ENCODE data around the gene OR2D3.
"Not testable (repeated sequence)": the region's sequence is repeated elsewhere in the genome, so short reads cannot be mapped to it uniquely, and the experiment has no call there.

The OR2D3 gene
- total RNA-seq = 0 reads per million in 2 donors

- no peak for DNase-seq
These were observed at the start of gene OR2D3 for GRCh38 chr11:6920702-6921101. Gene OR2D3, plus strand, starts transcription at chr11:6921002. Its CDS starts 0 bp downstream, at chr11:6921002.

GRCh38 chr11:6871278-6871677, 49.5 kb upstream of the OR2D3 start:
- no peak for DNase-seq

GRCh38 chr11:6875761-6876160, 45.0 kb upstream of the OR2D3 start:
- DNase-seq = no peak

GRCh38 chr11:6876325-6876724, 44.5 kb upstream of the OR2D3 start, which contains the start of gene OR10A4:
Gene OR10A4, plus strand, starts transcription at chr11:6876625. Its CDS starts 23 bp downstream, at chr11:6876648.
- no peak for DNase-seq

GRCh38 chr11:6876914-6877313, 43.9 kb upstream of the OR2D3 start:
- DNase-seq = no peak

- no peak for DNase-seq
These were observed 38.1 kb upstream of the OR2D3 start for GRCh38 chr11:6882751-6883150.

- not testable (repeated sequence) for DNase-seq
These were observed 33.1 kb upstream of the OR2D3 start for GRCh38 chr11:6887711-6888110.

- no peak for DNase-seq
These were observed 32.0 kb upstream of the OR2D3 start for GRCh38 chr11:6888830-6889229.

- no peak for DNase-seq
These were observed 31.0 kb upstream of the OR2D3 start for GRCh38 chr11:6889835-6890234.

GRCh38 chr11:6892400-6892799, 28.4 kb upstream of the OR2D3 start, which contains the start of gene OR2D2:
Gene OR2D2, minus strand, starts transcription at chr11:6892500. Its CDS starts 0 bp downstream, at chr11:6892500.
- no peak for DNase-seq

GRCh38 chr11:6894097-6894496, 26.7 kb upstream of the OR2D3 start:
- DNase-seq = no peak

- no peak for DNase-seq
These were observed 25.8 kb upstream of the OR2D3 start for GRCh38 chr11:6895010-6895409.

- DNase-seq = no peak
These were observed 21.9 kb upstream of the OR2D3 start for GRCh38 chr11:6898911-6899310.

GRCh38 chr11:6900327-6900999, 20.3 kb upstream of the OR2D3 start:
- DNase-seq = no peak

GRCh38 chr11:6904804-6905203, 16.0 kb upstream of the OR2D3 start:
- DNase-seq = not testable (repeated sequence)

GRCh38 chr11:6911378-6911777, 9.4 kb upstream of the OR2D3 start:
- no peak for DNase-seq

GRCh38 chr11:6911948-6912347, 8.9 kb upstream of the OR2D3 start:
- no peak for DNase-seq

- no peak for DNase-seq
These were observed 1.1 kb upstream of the OR2D3 start for GRCh38 chr11:6919698-6920097.

- DNase-seq = no peak
These were observed 4.3 kb downstream of the OR2D3 start for GRCh38 chr11:6925007-6925577.

- DNase-seq = no peak
These were observed 4.9 kb downstream of the OR2D3 start for GRCh38 chr11:6925636-6926207.

- no peak for DNase-seq
These were observed 5.6 kb downstream of the OR2D3 start, which contains the start of gene ZNF215 for GRCh38 chr11:6926208-6927029. Gene ZNF215, plus strand, starts transcription at chr11:6926426. Its CDS starts 5,847 bp downstream, at chr11:6932273.

GRCh38 chr11:6927030-6927617, 6.3 kb downstream of the OR2D3 start:
- no peak for DNase-seq

GRCh38 chr11:6928916-6929315, 8.1 kb downstream of the OR2D3 start:
- no peak for DNase-seq
